H1 (cell line): ENCODE measurements around the gene CLDN24. TPM values are rescaled to one million over a fixed set of nuclear protein-coding genes. Genes with fewer than 3 reads are reported as not detected.

ENCODE experiments used
- CTCF ChIA-PET: fragments of 300-600 bp; sonication (Branson Sonifier 250); formaldehyde crosslinking; loops from one replicate; lab custom pipeline; 2021; ENCODE audit not compliant: partially characterized antibody; lab: Charles Lee
- POLR2A ChIA-PET: fragments of 300-600 bp; sonication (Branson Sonifier 250); formaldehyde crosslinking; loops from one replicate; lab custom pipeline; 2021; ENCODE audit warnings: inconsistent platforms; ENCODE audit not compliant: partially characterized antibody; lab: Charles Lee
- DNase-seq, 2 experiments: peaks; one replicate each; pipeline versions ENCODE4 v3.0.0 to v3.0.0-alpha.2; 2010 to 2022; ENCODE audit warnings: low spot score in 2 of 2, low read depth in 1 of 2, mixed read lengths in 1 of 2
- FAIRE-seq: peaks from 2 replicates; lab custom pipeline; 2011; peaks lifted over from hg19 to GRCh38; lab: Jason Lieb, UNC
- H2AFZ ChIP-seq: 2 replicates; pipeline ENCODE4 v1.8.1; 2012; ENCODE audit warnings: low read length, inconsistent platforms
- H2AK5ac ChIP-seq: 2 replicates; pipeline ENCODE4 v1.6.1; 2013; ENCODE audit warnings: low read depth, low read length
- H2BK120ac ChIP-seq: replicated peaks from 2 replicates; pipeline ENCODE3; 2013; ENCODE audit warnings: low read depth, low read length, inconsistent platforms
- H2BK12ac ChIP-seq: 2 replicates; pipeline ENCODE4 v1.6.1; 2013; ENCODE audit warnings: low read depth, low read length
- H2BK15ac ChIP-seq: 2 replicates; pipeline ENCODE4 v1.6.1; 2013; ENCODE audit warnings: low read length
- H2BK20ac ChIP-seq: 2 replicates; pipeline ENCODE4 v1.6.1; 2013; ENCODE audit warnings: low read length
- H2BK5ac ChIP-seq: 2 replicates; pipeline ENCODE4 v1.6.1; 2013; ENCODE audit warnings: low read depth, low read length
- H3K14ac ChIP-seq: 2 replicates; pipeline ENCODE4 v1.6.1; 2013; ENCODE audit warnings: inconsistent platforms; ENCODE audit not compliant: insufficient read length
- H3K18ac ChIP-seq: 2 replicates; pipeline ENCODE4 v1.6.1; 2013; ENCODE audit warnings: low read length; ENCODE audit errors: extremely low read depth
- H3K23ac ChIP-seq: 2 replicates; pipeline ENCODE4 v1.6.1; 2013; ENCODE audit warnings: inconsistent platforms; ENCODE audit not compliant: insufficient read length
- H3K23me2 ChIP-seq: 2 replicates; pipeline ENCODE4 v1.6.1; 2013; ENCODE audit warnings: low read depth, low read length
- H3K27ac ChIP-seq: 2 replicates; pipeline ENCODE4 v1.6.1; 2011; ENCODE audit warnings: low read depth, low read length, inconsistent platforms
- H3K27me3 ChIP-seq, 4 experiments: replicated peaks in 1 of 4; 1 replicate in 1 of 4; 2 replicates in 3 of 4; pipeline versions ENCODE4 v1.6.1 to v1.8.1; 2011 to 2013; ENCODE audit warnings: low read length in 3 of 4, mild to moderate bottlenecking in 3 of 4, inconsistent platforms in 2 of 4, mixed read lengths in 2 of 4, moderate library complexity in 1 of 4; ENCODE audit not compliant: control insufficient read depth in 3 of 4, insufficient read depth in 3 of 4; ENCODE audit errors: extremely low read depth in 1 of 4
- H3K36me3 ChIP-seq, 4 experiments: 2 replicates each; pipeline versions ENCODE4 v1.6.1 to v1.8.1; 2011 to 2013; ENCODE audit warnings: mild to moderate bottlenecking in 4 of 4, low read length in 3 of 4, moderate library complexity in 2 of 4, control low read depth in 1 of 4, inconsistent platforms in 1 of 4; ENCODE audit not compliant: insufficient read depth in 4 of 4, control insufficient read depth in 2 of 4
- H3K4ac ChIP-seq: replicated peaks from 2 replicates; pipeline ENCODE3; 2013; ENCODE audit warnings: low read length, low read depth, mixed read lengths, inconsistent platforms; ENCODE audit not compliant: insufficient read length
- H3K4me1 ChIP-seq, 4 experiments: replicated peaks in 1 of 4; 1 replicate in 1 of 4; 2 replicates in 3 of 4; pipeline versions ENCODE4 v1.6.1 to v1.8.1; 2011 to 2013; ENCODE audit warnings: low read length in 3 of 4, inconsistent platforms in 2 of 4, mixed read lengths in 1 of 4; ENCODE audit not compliant: insufficient read depth in 4 of 4, control insufficient read depth in 3 of 4
- H3K4me2 ChIP-seq, 2 experiments: 2 replicates each; pipeline versions ENCODE4 v1.6.1 to v1.8.1; 2011 to 2013; ENCODE audit warnings: low read depth in 2 of 2, low read length in 2 of 2, control low read depth in 1 of 2, inconsistent platforms in 1 of 2, mild to moderate bottlenecking in 1 of 2; ENCODE audit not compliant: insufficient read depth in 1 of 2
- H3K4me3 ChIP-seq, 4 experiments: fragments of 200-600, 300-600 bp in 1 of 4; sonication (generic), shearing (Covaris generic), sonication (Bioruptor Twin) in 1 of 4; 2 replicates each; pipeline versions ENCODE4 v1.5.1 to v1.8.1; 2011 to 2016; ENCODE audit warnings: low read length in 4 of 4, low read depth in 3 of 4, control low read depth in 2 of 4, inconsistent platforms in 2 of 4, mild to moderate bottlenecking in 2 of 4, mixed read lengths in 1 of 4, moderate library complexity in 1 of 4; ENCODE audit not compliant: insufficient read depth in 2 of 4; ENCODE audit errors: extremely low read depth in 1 of 4
- H3K56ac ChIP-seq: replicated peaks from 2 replicates; pipeline ENCODE3; 2013; ENCODE audit warnings: low read depth, mild to moderate bottlenecking, mixed read lengths, low read length, inconsistent platforms; ENCODE audit not compliant: insufficient read length
- H3K79me1 ChIP-seq: 2 replicates; pipeline ENCODE4 v1.6.1; 2013; ENCODE audit warnings: low read depth, low read length, control low read depth
- H3K79me2 ChIP-seq, 2 experiments: 2 replicates each; pipeline versions ENCODE4 v1.6.1 to v1.8.1; 2012 to 2013; ENCODE audit warnings: low read length in 2 of 2, mild to moderate bottlenecking in 2 of 2, inconsistent platforms in 1 of 2; ENCODE audit not compliant: insufficient read depth in 2 of 2, control insufficient read depth in 1 of 2
- H3K9ac ChIP-seq, 4 experiments: replicated peaks in 1 of 4; 1 replicate in 1 of 4; 2 replicates in 3 of 4; pipeline versions ENCODE4 v1.6.1 to v1.8.1; 2011 to 2013; ENCODE audit warnings: low read depth in 3 of 4, low read length in 3 of 4, control low read depth in 2 of 4, mild to moderate bottlenecking in 2 of 4, moderate library complexity in 2 of 4, inconsistent platforms in 1 of 4; ENCODE audit errors: extremely low read depth in 1 of 4
- H3K9me3 ChIP-seq, 2 experiments: 2 replicates each; pipeline versions ENCODE4 v1.6.1 to v1.8.1; 2012 to 2013; ENCODE audit warnings: mild to moderate bottlenecking in 2 of 2, moderate library complexity in 2 of 2, control low read depth in 1 of 2, inconsistent platforms in 1 of 2, low read depth in 1 of 2, low read length in 1 of 2, mixed read lengths in 1 of 2; ENCODE audit not compliant: insufficient read depth in 2 of 2
- H4K20me1 ChIP-seq, 2 experiments: replicated peaks in 1 of 2; 2 replicates each; pipeline versions ENCODE3 to v1.8.1; 2011 to 2013; ENCODE audit warnings: inconsistent platforms in 2 of 2, low read length in 2 of 2, mild to moderate bottlenecking in 1 of 2; ENCODE audit not compliant: insufficient read depth in 2 of 2, control insufficient read depth in 1 of 2
- H4K5ac ChIP-seq: 2 replicates; pipeline ENCODE4 v1.6.1; 2013; ENCODE audit warnings: low read length, low read depth, mixed read lengths, inconsistent platforms; ENCODE audit not compliant: insufficient read length
- H4K8ac ChIP-seq: 2 replicates; pipeline ENCODE4 v1.8.0; 2013; ENCODE audit warnings: mild to moderate bottlenecking, moderate library complexity, low read length, inconsistent platforms; ENCODE audit not compliant: insufficient read depth; ENCODE audit errors: extremely low read depth
- H4K91ac ChIP-seq: replicated peaks from 2 replicates; pipeline ENCODE3; 2013; ENCODE audit warnings: low read length, mixed read lengths, inconsistent platforms; ENCODE audit not compliant: insufficient read length
- CEBPB ChIP-seq: IDR thresholded peaks from 2 replicates; pipeline ENCODE4 v1.6.1; 2012; ENCODE audit warnings: low read depth, low read length
- EGR1 ChIP-seq: IDR thresholded peaks from 2 replicates; pipeline ENCODE4 v1.6.1; 2011; ENCODE audit warnings: low read depth, low read length, borderline replicate concordance
- GABPA ChIP-seq: IDR thresholded peaks from 2 replicates; pipeline ENCODE4 v1.6.1; 2011; ENCODE audit warnings: mild to moderate bottlenecking, low read length, moderate library complexity, borderline replicate concordance; ENCODE audit not compliant: insufficient read depth
- HDAC2 ChIP-seq, 2 experiments: fragments of 300-600 bp in 1 of 2; sonication (generic) in 1 of 2; IDR thresholded peaks; 2 replicates each; pipeline ENCODE4 v1.6.1; 2011 to 2012; ENCODE audit warnings: low read depth in 2 of 2, low read length in 2 of 2, mild to moderate bottlenecking in 2 of 2, moderate library complexity in 2 of 2, borderline replicate concordance in 1 of 2, inconsistent platforms in 1 of 2
- MAFK ChIP-seq: IDR thresholded peaks from 2 replicates; pipeline ENCODE4 v1.6.1; 2012; ENCODE audit warnings: low read depth, mild to moderate bottlenecking, improper control_type of control experiment, low read length
- POLR2AphosphoS5 ChIP-seq: IDR thresholded peaks from 2 replicates; pipeline ENCODE4 v1.6.1; 2011; ENCODE audit warnings: low read depth, low read length
- POU5F1 ChIP-seq: IDR thresholded peaks from 2 replicates; pipeline ENCODE4 v1.6.1; 2011; ENCODE audit warnings: low read depth, mild to moderate bottlenecking, low read length, moderate library complexity
- SIN3A ChIP-seq, 2 experiments: IDR thresholded peaks in 1 of 2; conservative IDR thresholded peaks in 1 of 2; 2 replicates each; pipeline ENCODE4 v1.6.1; 2011 to 2012; ENCODE audit warnings: low read length in 2 of 2, improper control_type of control experiment in 1 of 2, low read depth in 1 of 2, mild to moderate bottlenecking in 1 of 2
- SUZ12 ChIP-seq: fragments of 200-600 bp; sonication (generic); IDR thresholded peaks from 2 replicates; pipeline ENCODE4 v1.6.1; 2012; ENCODE audit warnings: mild to moderate bottlenecking, inconsistent platforms, low read length, moderate library complexity, mixed read lengths
- WGBS, 2 experiments: shearing (Covaris generic) in 1 of 2; methylation state at CpG; one replicate each; pipeline versions ENCODE4 v1.1.6 to v1.1.7; 2013 to 2015; ENCODE audit warnings: low lambda C conversion rate in 2 of 2, mixed read lengths in 2 of 2, inconsistent platforms in 1 of 2, low coverage in 1 of 2, missing lambda C conversion rate in 1 of 2; ENCODE audit not compliant: insufficient replicate concordance in 2 of 2, insufficient coverage in 1 of 2, insufficient read length in 1 of 2; ENCODE audit errors: extremely low coverage in 1 of 2, missing lambda C conversion rate in 1 of 2; 5-methylcytosine and 5-hydroxymethylcytosine counted together
- polyA plus RNA-seq, 7 experiments: library from polyadenylated mRNA; depleted of rRNA in 3 of 7; stranded (reverse) in 5 of 7; unstranded in 2 of 7; fragments of >200 nt in 5 of 7; fragments of 200-250 nt in 2 of 7; gene quantifications; 1 replicate in 5 of 7; 2 replicates in 1 of 7; 4 replicates in 1 of 7; pipeline versions ENCODE4 v1.2.1 to v1.2.3, GENCODE V29; 2011 to 2013; ENCODE audit warnings: missing spikeins in 2 of 7, mixed read lengths in 2 of 7
- total RNA-seq: library from RNA; stranded (reverse); fragmentation: NEBNext Ultra II Directional; extraction: Animal tissue kit (Norgen Biotek cat#: 25700); gene quantifications from 2 replicates; pipeline ENCODE4 v1.2.1, GENCODE V29; 2021
- TF ChIP-seq, protein P1 (sequence below): IDR thresholded peaks from 2 replicates; pipeline ENCODE4 v1.6.1; 2012; ENCODE audit warnings: low read length, inconsistent platforms

The CLDN24 gene
- total and polyA plus RNA-seq, 2 of the 8 experiments (the other 6 are each of a cell fraction or from before 2014, with no cell fraction given), result not detected

DNA sequence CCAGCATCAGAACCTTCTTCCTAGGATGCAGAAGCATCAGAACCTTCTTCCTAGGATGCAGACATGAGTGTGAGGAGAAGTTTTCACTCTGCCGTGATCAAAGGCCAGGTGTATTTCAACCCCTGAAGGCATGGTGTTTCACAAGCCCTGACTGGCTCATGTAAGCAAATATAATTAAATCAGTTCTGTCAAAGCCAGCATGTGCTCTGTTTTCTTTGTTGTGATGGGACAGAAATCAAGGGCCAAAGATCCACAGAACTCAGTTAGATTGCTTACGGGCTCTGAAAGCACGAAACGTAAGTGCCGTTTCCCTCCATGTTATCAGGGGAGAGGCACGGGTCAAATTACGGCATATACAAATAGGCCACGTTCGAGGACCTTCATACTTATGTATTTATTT, 32.0 kb upstream of the CLDN24 start:
- H2AK5ac ChIP-seq, result no peak overlapping the region
- H2BK5ac ChIP-seq, result no peak overlapping the region
- TF ChIP-seq EGR1, result no peak
- no peak for TF ChIP-seq SIN3A (conservative IDR thresholded peaks at IDR 0.05 in 1 of 2, IDR thresholded peaks at IDR 0.05 in 1 of 2; ENCODE audit: low read depth in 1 of 2, low read length in 2 of 2)
- no peak for TF ChIP-seq SUZ12
- no peak for TF ChIP-seq POU5F1
- no peak for TF ChIP-seq CEBPB
- TF ChIP-seq HDAC2 (IDR thresholded peaks at IDR 0.05; ENCODE audit: borderline replicate concordance in 1 of 2, low read depth in 2 of 2, low read length in 2 of 2), result no peak
- TF ChIP-seq MAFK, result no peak
- no peak for TF ChIP-seq POLR2AphosphoS5
- TF ChIP-seq, protein P1, sequence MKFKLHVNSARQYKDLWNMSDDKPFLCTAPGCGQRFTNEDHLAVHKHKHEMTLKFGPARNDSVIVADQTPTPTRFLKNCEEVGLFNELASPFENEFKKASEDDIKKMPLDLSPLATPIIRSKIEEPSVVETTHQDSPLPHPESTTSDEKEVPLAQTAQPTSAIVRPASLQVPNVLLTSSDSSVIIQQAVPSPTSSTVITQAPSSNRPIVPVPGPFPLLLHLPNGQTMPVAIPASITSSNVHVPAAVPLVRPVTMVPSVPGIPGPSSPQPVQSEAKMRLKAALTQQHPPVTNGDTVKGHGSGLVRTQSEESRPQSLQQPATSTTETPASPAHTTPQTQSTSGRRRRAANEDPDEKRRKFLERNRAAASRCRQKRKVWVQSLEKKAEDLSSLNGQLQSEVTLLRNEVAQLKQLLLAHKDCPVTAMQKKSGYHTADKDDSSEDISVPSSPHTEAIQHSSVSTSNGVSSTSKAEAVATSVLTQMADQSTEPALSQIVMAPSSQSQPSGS, result no peak
- no peak for TF ChIP-seq GABPA
- no peak overlapping the region for H4K91ac ChIP-seq
- H3K27ac ChIP-seq, result no peak overlapping the region
- H4K5ac ChIP-seq, result no peak overlapping the region
- no peak overlapping the region for H2BK120ac ChIP-seq
- no peaks in the 10 kb centered on the region for H3K23me2 ChIP-seq
- peaks cover 0 to 3% (median 1%) of the 10 kb centered on the region in 4 experiments; a peak in 3 of 7 replicates for H3K4me1 ChIP-seq
- H3K14ac ChIP-seq, result no peak overlapping the region
- WGBS, 2 experiments, result 87% methylated on average over 9 of the region's 9 CpGs; no CpG with 5 or more reads in 1 of the 2 experiments
- DNase-seq (no peak), FAIRE-seq (no peak)
- peak overlapping the region; percentile 64; the same call in 1 of the 2 replicates for H2AFZ ChIP-seq
- CTCF ChIA-PET, result no interaction called here
- no peak overlapping the region for H3K23ac ChIP-seq
- H3K4me3 ChIP-seq, result no peak overlapping the region
- H3K4ac ChIP-seq, result no peak overlapping the region
- no peak overlapping the region for H3K18ac ChIP-seq
- H3K9me3 ChIP-seq, result no peaks in the 10 kb centered on the region
- no peaks in the 10 kb centered on the region for H3K36me3 ChIP-seq
- H2BK20ac ChIP-seq, result no peak overlapping the region
- H4K8ac ChIP-seq, result no peak overlapping the region
- POLR2A ChIA-PET, result no interaction called here
- no peak overlapping the region for H3K4me2 ChIP-seq
- H2BK15ac ChIP-seq, result no peak overlapping the region
- H3K56ac ChIP-seq, result no peak overlapping the region
- H2BK12ac ChIP-seq, result no peak overlapping the region
- H3K9ac ChIP-seq, result no peak overlapping the region
- no peaks in the 10 kb centered on the region for H3K79me1 ChIP-seq
- no peaks in the 10 kb centered on the region for H3K27me3 ChIP-seq
- no peaks in the 10 kb centered on the region for H4K20me1 ChIP-seq
- no peaks in the 10 kb centered on the region for H3K79me2 ChIP-seq
